Ureter (tissue), 1 donor: ENCODE data around the gene ZNF680. TPM values are rescaled to one million over a fixed set of nuclear protein-coding genes. Genes with fewer than 3 reads are reported as not detected.
A peak's percentile ranks its signal among the peaks of the same experiment; 100 is the strongest.
"Not testable (repeated sequence)": the region's sequence is repeated elsewhere in the genome, so short reads cannot be mapped to it uniquely, and the experiment has no call there.

Experiments used
- DNase-seq: peaks from one replicate; pipeline ENCODE4 v3.0.0-alpha.2; 2020; ENCODE audit warnings: low spot score
- total RNA-seq: library from RNA; stranded (reverse); gene quantifications from one replicate; pipeline ENCODE4 v1.2.4, GENCODE V29; 2023
- donor health status: DM: yes; HTN: yes; CAD: no.

The ZNF680 gene
- total RNA-seq, 1 donor from 2014 or later, result 24.2 TPM

GRCh38 chr7:64555046-64555445, 7.8 kb downstream of the ZNF680 start:
- DNase-seq, result no peak

DNA sequence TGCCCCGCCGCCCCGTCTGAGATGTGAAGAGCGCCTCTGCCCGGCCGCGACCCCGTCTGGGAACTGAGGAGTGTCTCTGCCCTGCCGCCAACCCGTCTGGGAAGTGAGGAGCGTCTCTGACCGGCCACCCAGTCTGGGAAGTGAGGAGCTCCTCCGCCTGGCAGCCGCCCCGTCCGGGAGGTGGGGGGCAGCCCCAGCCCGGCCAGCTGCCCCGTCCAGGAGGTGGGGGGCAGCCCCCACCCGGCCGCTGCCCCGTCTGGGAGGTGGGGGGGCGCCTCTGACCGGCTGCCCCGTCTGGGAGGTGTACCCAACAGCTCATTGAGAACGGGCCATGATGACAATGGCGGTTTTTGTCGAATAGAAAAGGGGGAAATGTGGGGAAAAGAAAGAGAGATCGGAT, 8.7 kb downstream of the ZNF680 start:
- not testable (repeated sequence) for DNase-seq

DNA sequence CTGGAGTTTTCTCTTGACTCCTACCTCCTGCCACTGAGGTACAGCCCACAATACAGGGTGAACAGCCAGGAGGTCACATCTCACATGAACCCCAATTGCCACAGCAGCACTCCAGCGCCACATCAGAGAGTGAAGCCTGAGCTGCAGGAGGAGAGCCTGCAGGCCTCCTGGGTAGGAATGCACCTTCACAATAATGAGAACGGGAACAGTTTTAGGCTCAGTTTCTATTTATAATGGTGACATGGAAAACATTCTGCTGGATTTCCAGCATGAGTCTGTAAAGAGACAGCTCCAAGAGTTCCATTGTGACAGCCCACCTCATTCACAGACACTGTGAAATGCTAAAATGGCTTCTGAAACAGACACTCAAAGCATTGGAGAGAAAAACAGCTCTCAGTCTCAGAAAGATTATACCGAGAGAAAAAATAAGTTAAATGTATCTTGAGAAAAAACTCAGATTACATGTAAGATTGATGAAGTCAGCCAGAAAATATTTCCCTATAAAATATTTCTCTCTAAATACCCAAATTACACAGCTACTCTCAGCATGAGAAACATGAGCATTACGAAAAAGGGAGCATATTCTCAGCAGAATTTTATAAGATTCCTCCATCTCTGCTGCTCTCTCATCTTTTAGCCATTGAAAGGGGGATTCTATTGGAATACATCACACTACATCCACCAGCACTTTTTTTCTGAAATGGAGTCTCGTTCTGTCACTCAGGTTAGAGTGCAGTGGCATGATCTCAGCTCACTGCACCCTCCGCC, 11.3 kb downstream of the ZNF680 start:
- DNase-seq, result no peak

DNA sequence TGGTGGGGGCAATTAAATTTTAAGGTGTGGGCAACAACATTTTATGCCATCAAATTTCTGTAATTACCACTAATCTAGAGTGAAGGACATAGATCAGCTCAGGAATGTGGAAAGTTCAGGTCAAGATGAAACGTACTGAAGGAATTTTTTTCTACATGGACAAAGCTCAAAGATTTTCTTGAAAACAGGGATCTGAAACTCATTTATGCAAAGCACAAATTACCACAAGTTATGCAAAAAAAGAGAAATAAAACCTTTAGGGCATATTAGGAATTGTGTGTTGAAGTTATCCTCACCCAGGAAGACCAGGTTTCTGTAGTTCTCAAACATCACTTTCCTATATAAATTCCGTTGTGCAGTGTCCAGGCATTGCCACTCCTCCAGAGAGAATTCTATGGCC, 18.9 kb downstream of the ZNF680 start:
- DNase-seq, result no peak

- DNase-seq, result peak; percentile 54
Measured at GRCh38 chr7:64541438-64542359, 21.2 kb downstream of the ZNF680 start.

DNA sequence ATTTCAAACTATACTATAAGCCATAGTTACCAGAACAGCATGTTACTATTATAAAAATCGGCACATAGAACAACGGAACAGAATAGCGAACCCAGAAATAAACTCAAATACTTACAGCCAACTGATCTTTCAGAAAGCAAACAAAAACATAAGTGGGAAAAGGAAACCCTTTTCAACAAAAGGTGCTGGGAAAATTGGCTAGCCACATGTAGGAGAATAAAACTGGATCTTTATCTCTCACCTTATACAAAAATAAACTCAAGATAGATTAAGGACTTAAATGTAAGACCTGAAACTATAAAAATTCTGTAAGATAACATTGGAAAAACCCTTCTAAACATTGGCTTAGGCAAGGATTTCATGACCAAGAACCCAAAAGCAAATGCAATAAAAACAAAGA, 29.1 kb downstream of the ZNF680 start:
- DNase-seq, result no peak

- DNase-seq, result no peak
Measured at GRCh38 chr7:64528770-64529169, 34.1 kb downstream of the ZNF680 start.

DNA sequence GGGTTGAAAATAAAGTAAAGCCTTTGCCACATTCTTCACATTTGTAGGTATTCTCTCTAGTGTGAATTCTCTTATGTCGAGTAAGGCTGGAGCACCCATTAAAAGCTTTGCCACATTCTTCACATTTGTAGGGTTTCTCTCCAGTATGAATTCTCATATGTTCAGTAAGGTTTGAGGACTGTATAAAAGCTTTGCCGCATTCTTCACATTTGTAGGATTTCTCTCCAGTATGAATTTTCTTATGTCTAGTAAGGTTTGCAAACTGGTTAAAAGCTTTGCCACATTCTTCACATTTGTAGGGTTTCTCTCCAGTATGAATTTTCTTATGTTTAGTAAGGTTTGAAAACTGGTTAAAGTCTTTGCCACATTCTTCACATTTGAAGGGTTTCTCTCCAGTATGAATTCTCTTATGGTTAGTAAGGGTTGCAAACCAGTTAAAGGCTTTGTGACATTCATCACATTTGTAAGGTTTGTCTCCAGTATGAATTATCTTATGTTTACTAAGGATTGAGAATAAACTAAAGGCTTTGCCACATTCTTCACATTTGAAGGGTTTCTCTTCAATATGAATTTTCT, 41.4 kb downstream of the ZNF680 start:
- no peak for DNase-seq

- no peak for DNase-seq
Measured at GRCh38 chr7:64516451-64516850, 46.4 kb downstream of the ZNF680 start.

GRCh38 chr7:64515781-64516180, 47.1 kb downstream of the ZNF680 start:
- no peak for DNase-seq

DNA sequence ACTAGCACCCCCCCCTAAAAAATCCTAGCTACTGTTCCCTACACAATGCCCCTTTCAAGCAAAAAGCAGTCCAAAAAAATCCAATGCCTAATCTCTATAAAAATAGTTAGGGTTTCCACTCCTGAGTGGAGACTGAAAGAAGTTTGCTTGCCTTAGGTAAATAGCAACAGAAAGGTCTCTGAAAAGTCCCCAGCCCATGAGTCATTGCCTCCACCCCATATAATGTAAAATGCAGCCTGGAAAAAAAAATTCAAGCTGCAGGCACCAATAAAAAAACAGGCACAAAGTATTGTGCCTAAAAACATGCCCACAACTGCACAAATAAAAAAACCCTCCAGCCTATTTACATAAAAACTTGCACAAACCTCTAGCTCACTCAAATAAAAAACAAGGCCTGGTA, 47.5 kb downstream of the ZNF680 start:
- no peak for DNase-seq

- DNase-seq, result no peak
Measured at GRCh38 chr7:64509583-64509982, 53.3 kb downstream of the ZNF680 start.

GRCh38 chr7:64504581-64505120, 58.2 kb downstream of the ZNF680 start:
- no peak for DNase-seq

GRCh38 chr7:64498270-64498669, 64.6 kb downstream of the ZNF680 start:
- no peak for DNase-seq

DNA sequence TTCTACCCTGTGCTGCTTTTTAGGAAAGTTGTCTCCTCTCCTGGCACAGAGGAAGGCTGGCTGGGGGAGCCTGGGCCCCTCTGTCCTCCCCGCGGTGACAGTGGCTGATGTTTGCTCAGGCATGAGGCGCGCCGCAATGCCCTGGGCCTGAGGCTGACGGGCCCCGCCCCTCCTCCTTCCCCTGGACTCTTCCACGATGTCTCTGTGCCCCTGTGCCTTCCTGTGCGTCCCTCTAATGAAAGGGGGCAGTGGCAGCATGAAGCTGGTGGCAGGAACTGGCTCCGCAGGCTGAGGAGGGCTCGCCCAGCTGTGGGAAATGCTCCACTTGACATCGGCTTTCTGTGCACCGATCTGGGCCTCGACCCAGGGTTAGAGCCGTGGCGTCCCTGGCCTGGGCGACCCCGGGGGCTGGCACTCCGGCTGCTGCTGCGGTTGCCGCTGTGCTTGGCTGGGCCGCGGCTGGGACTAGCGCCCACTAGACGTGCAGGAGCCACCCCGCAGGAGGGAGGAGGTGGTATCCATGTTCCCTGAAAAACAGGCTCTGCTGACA, 67.9 kb downstream of the ZNF680 start:
- no peak for DNase-seq

- DNase-seq, result no peak
Measured at GRCh38 chr7:64485623-64486022, 77.2 kb downstream of the ZNF680 start.

Other genes with a start within 250 kb of the ZNF680 start
- gene ZNF736, start 249.1 kb downstream of the ZNF680 start, total RNA-seq, result 32.5 TPM
- 13.8 TPM for gene ZNF107, start 103.1 kb upstream of the ZNF680 start, total RNA-seq
- gene ZNF138, start 231.4 kb upstream of the ZNF680 start, total RNA-seq, result 19.9 TPM